Measurements from ENCODE around the gene IL1R2. TPM values are rescaled to one million over a fixed set of nuclear protein-coding genes. Genes with fewer than 3 reads are reported as not detected.

IL1R2 gene
- total RNA-seq, 6 experiments from 2014 or later = 5.5 to 22.8 (median 12.3) TPM

DNA sequence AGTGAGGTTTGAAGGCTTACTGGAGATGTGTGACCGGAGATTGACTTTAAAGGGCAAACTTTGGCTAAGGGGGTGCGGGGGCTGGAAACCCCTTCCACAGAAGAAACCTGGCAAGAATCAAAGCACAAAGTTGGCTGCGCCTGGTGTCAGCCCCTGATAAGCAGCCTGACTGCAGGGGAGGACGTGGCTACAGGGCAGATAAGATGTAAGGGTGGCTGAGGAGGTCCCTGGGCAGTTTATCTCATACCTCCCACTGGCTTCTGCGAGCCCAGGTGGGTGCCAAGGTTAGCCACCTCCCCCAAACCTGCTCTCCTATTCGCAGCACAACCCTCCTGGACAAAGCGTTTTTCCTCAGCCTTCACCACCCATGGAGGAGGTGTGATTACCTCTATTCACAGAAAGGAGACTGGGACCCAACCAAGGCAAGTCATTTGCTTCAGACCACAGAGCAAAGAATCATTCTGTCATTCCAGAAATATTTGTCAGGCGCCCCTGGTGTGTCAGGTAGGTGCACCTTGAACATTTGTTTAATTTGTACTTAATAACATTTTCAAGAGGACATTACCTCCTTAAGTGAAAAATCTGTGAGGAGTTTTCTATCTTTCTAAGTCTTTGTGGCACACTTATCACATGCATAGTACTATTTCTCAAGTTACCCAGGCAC, 77.7 kb downstream of the IL1R2 start:
- DNase-seq = peak in 1 of 3 donors; percentile 24
- no peak overlapping the region for H3K4me3 ChIP-seq

DNA sequence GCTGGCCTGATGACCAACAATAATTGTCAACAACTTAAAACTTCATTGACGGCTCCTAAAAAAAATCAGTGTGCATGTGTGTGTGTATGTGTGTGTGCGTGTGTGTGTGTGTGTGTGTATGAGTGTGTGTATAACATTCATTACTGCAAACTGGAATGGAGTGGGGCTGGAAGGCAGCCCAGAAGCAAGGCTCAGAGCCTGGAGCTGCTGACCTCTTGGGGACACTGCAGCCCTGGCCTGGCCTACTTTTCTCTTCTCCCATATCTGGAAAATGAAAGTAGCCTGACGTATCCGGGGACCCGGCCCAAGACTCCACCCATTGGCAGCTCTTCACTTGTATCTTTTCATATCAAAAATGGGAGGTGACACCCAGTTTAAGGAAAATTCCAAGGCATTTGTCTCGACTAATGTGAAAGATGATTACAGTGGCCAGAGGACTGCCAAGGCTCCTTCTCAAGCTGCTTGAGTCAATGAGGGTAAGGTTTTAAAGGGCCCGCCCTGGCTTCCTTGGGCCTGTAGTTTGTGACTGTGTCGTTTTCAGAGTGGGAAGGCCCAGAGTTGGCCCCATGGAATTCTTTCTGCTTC, 78.4 kb downstream of the IL1R2 start:
- intact Hi-C loops (cut with DNase I) = no loop called here
- peaks cover 0 to 9% (median 2%) of the 10 kb centered on the region in 4 donors for H3K9me3 ChIP-seq
- peaks cover 0 to 21% (median 11%) of the 10 kb centered on the region in 4 donors for H3K4me1 ChIP-seq
- H3K36me3 ChIP-seq = no peaks in the 10 kb centered on the region
- TF ChIP-seq POLR2A (IDR thresholded peaks at IDR 0.05) = peak; percentile 24
- TF ChIP-seq, protein P1, sequence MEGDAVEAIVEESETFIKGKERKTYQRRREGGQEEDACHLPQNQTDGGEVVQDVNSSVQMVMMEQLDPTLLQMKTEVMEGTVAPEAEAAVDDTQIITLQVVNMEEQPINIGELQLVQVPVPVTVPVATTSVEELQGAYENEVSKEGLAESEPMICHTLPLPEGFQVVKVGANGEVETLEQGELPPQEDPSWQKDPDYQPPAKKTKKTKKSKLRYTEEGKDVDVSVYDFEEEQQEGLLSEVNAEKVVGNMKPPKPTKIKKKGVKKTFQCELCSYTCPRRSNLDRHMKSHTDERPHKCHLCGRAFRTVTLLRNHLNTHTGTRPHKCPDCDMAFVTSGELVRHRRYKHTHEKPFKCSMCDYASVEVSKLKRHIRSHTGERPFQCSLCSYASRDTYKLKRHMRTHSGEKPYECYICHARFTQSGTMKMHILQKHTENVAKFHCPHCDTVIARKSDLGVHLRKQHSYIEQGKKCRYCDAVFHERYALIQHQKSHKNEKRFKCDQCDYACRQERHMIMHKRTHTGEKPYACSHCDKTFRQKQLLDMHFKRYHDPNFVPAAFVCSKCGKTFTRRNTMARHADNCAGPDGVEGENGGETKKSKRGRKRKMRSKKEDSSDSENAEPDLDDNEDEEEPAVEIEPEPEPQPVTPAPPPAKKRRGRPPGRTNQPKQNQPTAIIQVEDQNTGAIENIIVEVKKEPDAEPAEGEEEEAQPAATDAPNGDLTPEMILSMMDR (IDR thresholded peaks at IDR 0.05) = peak; percentile 22 to 41 (median 32)
- peak; percentile 87 to 96 (median 95) for DNase-seq
- ATAC-seq = peak; percentile 94 to 98 (median 96)
- WGBS (ENCODE audit: insufficient coverage, low coverage, low lambda C conversion rate, missing lambda C conversion rate) = 18% methylated on average over 7 of the region's 8 CpGs
- H3K27me3 ChIP-seq = no peaks in the 10 kb centered on the region
- peak overlapping the region; percentile 77 to 96 (median 86) for H3K27ac ChIP-seq
- H3K4me3 ChIP-seq = peak overlapping the region; percentile 6 to 50 (median 37)

More for the DNA sequence above, 77.7 kb downstream of the IL1R2 start:
- no peaks in the 10 kb centered on the region for H3K27me3 ChIP-seq
- 65% methylated on average over 3 of the region's 8 CpGs for WGBS (ENCODE audit: insufficient coverage, low coverage, low lambda C conversion rate, missing lambda C conversion rate)
- H3K4me1 ChIP-seq = peaks cover 0 to 28% (median 17%) of the 10 kb centered on the region in 4 donors
- intact Hi-C loops (cut with DNase I) = no loop called here
- TF ChIP-seq, protein P1 (IDR thresholded peaks at IDR 0.05) = no peak
- no peak for TF ChIP-seq POLR2A (IDR thresholded peaks at IDR 0.05)
- peak overlapping the region; percentile 13 to 96 (median 37) for H3K27ac ChIP-seq
- no peaks in the 10 kb centered on the region for H3K36me3 ChIP-seq
- peaks cover 0 to 9% (median 2%) of the 10 kb centered on the region in 4 donors for H3K9me3 ChIP-seq
- no peak for ATAC-seq

DNA sequence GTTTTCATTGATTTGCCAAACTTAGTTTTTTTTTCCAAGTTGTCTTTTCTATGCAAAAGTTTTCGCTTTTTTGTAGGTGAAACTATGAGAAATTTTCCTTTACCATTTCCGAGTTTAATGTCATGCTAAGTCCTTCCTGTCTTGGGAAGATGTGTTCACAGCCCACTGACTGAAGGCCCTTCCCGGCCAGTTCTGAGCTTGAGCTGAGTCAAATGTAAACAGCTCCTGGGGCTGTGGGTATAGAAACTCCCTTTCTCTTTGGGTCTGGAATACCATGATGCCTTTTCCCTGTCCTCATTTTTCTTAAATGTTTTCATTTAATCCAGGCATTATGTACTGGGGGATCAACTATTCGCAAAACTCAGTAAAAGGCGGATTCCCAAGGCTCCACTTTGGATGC, 81.0 kb downstream of the IL1R2 start:
- H3K36me3 ChIP-seq = no peaks in the 10 kb centered on the region
- peaks cover 0 to 20% (median 6%) of the 10 kb centered on the region in 4 donors for H3K4me1 ChIP-seq
- intact Hi-C loops (cut with DNase I) = no loop called here
- H3K4me3 ChIP-seq = no peak overlapping the region
- ATAC-seq (no peak), DNase-seq (no peak)
- WGBS (ENCODE audit: insufficient coverage, low coverage, low lambda C conversion rate, missing lambda C conversion rate) = 86% methylated on average over 5 of the region's 5 CpGs
- TF ChIP-seq, protein P1 (IDR thresholded peaks at IDR 0.05) = no peak
- TF ChIP-seq POLR2A (IDR thresholded peaks at IDR 0.05) = no peak
- no peak overlapping the region for H3K27ac ChIP-seq
- no peaks in the 10 kb centered on the region for H3K9me3 ChIP-seq
- H3K27me3 ChIP-seq = no peaks in the 10 kb centered on the region

DNA sequence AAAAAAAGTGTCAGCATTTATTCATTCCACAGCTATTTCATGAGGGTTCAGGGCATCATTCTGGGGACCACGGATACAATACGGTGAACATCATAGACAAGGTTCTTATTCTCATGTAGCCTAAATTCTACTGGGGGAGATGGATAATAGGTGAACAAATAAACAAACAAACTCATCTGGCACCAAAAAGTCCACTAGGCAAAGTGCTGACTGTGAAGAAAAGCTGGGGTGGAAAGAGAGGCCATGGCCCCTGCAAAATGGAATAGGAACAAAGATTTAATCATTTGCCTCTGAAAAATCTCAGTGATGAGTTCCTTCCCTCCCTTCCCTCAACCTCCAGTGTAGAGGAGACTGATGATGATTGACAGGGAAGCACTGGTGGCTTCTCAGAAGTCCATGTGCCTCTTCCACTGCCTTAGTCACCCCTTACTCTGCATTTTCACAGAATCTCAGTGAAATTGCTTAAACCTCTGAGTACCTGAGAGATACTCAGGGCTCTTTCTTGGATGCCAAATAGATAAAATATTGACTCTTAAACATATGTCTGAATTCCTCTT, 81.5 kb downstream of the IL1R2 start:
- Histone ChIP-seq H3K9me3 (no peaks in the 10 kb centered on the region), H3K27ac (no peak overlapping the region), H3K4me1 (peaks cover 0 to 20% (median 6%) of the 10 kb centered on the region in 4 donors), H3K4me3 (no peak overlapping the region), H3K36me3 (no peaks in the 10 kb centered on the region), H3K27me3 (no peaks in the 10 kb centered on the region)
- DNase-seq (no peak), ATAC-seq (no peak)
- TF ChIP-seq POLR2A (IDR thresholded peaks at IDR 0.05) = no peak
- TF ChIP-seq, protein P1 (IDR thresholded peaks at IDR 0.05) = no peak
- intact Hi-C loops (cut with DNase I) = no loop called here
- 97% methylated on average over 2 of the region's 2 CpGs for WGBS (ENCODE audit: insufficient coverage, low coverage, low lambda C conversion rate, missing lambda C conversion rate)

All from right lobe of liver (tissue), 6 donors.